GM18505 (cell line): Measurements from ENCODE around the gene AK2.
"Not testable (repeated sequence)": the region's sequence is repeated elsewhere in the genome, so short reads cannot be mapped to it uniquely, and the experiment has no call there.

Experiments
- ATAC-seq: cut with Tn5 transposase; IDR thresholded peaks from one replicate; pipeline ENCODE4 v1.9.1; 2021; ENCODE audit not compliant: unreplicated experiment
- POLR2A ChIP-seq: IDR thresholded peaks from 4 replicates; pipeline ENCODE4 v1.6.1; 2011; ENCODE audit warnings: borderline replicate concordance; ENCODE audit not compliant: insufficient read depth, insufficient read length; ENCODE audit errors: extremely low read depth

The AK2 gene

DNA sequence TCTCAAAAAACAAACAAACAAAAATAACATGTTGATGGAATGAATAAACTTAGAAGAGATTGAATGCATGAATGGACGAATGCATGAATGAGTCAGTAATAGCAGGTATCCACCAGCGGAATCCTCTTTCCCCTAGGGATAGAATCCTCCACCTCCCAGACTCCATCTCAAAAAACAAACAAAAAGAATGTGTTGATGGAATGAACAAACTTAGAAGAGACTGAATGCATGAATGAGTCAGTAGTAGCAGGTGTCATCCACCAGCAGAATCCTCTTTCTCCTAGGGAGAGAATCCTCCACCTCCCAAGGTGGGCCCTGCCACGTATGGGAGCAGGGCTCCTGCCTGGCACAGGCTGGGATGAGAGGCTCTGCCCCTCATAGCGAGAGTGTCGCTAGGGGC, 45.3 kb downstream of the AK2 start:
- ATAC-seq, result no peak
- no peak for TF ChIP-seq POLR2A

- ATAC-seq, result no peak
Observed at GRCh38 chr1:32990887-32991286, 45.8 kb downstream of the AK2 start.

GRCh38 chr1:32989160-32990050, 47.3 kb downstream of the AK2 start:
- TF ChIP-seq POLR2A, result no peak
- no peak for ATAC-seq

More at GRCh38 chr1:32990887-32991286, 45.8 kb downstream of the AK2 start:
- TF ChIP-seq POLR2A, result no peak

DNA sequence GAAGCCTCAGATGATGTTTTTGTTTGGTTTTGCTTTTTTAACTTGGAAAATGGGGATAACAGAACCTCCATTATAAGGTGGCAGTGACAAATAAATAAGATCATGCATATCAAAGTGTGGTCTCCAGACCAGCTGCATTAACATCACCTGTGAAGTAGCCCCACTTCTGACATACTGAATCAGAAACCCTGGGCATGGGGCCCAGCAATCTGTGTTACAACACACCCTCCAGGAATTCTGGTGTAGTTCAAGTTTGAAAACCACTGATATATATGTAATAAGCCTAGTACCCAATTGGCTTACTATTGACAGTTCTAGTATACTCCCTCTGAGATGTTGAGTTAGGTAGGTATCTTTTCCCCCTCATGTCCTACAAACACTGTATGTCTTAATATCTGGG, 48.0 kb downstream of the AK2 start:
- no peak for ATAC-seq
- no peak for TF ChIP-seq POLR2A

DNA sequence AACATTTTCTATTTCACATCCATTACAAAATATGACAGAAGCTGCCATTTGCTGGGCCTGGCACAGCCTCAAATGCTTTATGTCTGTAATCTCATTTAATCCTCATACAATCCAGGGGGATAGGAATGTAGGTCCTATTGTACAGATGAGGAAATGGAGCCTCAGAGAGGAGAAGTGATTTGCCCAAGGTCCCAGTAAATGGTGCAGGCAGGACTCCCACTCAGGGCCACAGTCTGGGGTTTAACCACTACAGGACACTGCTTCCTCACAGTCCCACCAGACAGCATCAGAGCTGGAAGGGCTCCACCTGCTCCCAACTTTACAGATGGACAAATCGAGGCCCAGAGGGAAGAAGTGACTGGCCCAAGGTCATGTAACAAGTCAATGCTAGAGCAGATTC, 51.5 kb downstream of the AK2 start:
- ATAC-seq, result no peak
- TF ChIP-seq POLR2A, result no peak

- no peak for ATAC-seq
- no peak for TF ChIP-seq POLR2A
Observed at GRCh38 chr1:32984455-32985171, 52.1 kb downstream of the AK2 start.

DNA sequence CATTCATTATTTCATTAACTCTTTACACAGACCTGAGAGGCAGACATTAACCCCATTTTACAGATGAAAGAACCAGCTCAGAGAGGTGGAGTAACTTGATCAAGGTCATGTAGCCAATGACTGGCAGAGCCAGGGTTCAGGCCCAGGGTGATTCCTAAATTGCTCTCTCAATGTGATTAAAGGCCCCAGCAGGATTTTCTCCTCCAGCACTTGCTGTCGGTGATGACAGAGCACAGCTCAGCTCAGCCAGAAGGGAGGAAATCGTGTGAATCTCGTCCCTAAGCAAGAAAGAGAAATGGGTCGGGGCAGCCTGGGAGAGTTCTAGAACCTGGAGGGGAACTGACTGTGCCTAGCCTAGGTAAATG, 52.6 kb downstream of the AK2 start:
- TF ChIP-seq POLR2A, result no peak
- no peak for ATAC-seq

DNA sequence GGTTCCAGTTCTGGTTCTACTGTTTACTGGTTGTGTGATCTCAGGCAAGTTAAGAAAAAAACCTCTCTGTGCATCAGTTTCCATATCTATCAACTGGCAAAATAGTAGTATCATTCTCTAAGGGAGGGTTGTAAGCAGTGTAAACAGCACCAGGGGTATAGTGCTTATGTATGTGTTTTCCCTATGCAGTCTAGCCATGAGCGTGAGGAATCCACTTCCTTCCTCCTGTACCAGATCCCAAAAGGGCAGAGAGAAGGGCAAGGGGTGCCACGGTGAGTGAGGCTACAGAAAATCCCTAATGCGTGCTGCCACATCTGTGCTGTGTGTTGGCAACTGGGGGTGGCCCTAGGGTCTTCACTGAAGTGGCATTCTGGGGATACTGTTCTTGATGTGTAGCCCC, 53.7 kb downstream of the AK2 start:
- no peak for ATAC-seq
- no peak for TF ChIP-seq POLR2A

DNA sequence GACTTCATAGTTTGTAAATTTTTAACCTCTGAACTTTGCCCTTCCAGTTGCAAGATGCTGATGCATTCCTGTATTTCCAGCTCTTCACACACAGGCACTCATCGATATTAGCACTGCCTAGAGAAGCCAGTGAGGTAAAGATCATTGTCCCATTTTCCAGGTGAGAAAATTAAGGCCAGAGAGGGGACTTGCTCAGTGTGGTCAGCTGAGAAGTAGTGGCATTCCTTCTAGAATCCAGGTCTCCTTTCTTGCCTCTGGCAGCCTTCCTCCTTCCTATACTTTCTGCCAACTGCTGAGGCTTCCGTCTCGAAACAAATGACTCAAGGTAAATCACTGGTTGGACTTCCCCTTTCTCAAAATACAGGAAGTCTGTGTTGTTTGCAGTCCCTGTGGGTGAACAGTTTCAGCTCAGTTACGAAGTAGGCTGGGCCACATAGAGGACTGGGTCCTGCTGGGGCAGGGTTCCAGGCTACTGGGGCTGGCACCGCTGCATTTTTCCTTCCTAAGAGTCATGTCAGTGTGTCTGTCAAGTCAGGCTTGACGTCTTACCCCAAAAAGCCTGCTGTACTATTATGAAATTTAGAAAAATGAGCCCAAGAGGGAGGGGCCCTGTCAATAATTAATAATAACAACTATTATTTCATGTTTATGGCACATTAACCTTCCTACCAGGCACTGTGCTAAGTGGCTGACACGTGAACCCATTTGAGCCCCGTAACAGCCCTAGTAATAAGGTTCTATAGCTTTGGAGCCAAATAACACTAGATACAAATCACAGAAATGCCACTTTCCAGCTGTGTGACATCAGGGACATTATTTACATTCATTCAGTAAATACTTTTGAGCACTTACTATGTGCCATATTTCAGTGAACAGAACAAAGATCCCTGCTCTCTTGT, 55.4 kb downstream of the AK2 start:
- peak; percentile 81 for TF ChIP-seq POLR2A
- ATAC-seq, result peak; percentile 88

DNA sequence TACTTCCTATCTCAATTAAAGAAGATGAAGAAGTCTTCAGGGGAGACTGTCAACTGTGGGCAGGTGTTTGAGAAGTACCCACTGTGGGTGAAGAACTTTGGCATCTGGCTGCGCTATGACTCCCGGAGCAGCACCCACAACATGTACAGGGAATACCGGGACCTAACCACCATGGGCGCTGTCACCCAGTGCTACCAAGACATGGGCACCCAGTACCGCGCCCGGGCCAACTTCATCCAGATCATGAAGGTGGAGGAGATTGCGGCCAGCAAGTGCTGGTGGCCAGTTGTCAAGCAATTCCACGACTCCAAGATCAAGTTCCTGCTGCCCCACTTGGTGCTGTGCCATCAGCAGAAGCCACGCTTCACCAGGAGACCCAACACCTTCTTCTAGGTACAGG, 56.6 kb downstream of the AK2 start:
- no peak for TF ChIP-seq POLR2A
- no peak for ATAC-seq

DNA sequence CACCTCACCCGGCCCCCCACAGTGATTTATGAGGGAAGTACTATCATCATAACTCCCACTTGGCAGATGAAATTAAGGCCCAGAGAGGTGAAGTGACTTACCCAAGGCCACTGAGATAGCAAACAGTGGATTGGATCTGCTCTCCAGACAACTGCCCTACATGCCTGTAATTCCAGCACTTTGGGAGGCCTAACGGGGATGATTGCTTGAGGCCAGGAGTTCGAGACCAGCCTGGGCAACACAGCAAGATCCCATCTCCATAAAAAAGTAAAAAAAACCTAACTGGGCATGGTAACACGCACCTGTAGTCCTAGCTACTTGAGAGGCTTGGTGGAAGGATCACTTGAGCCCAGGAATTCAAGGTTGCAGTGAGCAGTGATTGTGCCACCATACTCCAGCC, 57.8 kb downstream of the AK2 start:
- ATAC-seq, result no peak
- no peak for TF ChIP-seq POLR2A

DNA sequence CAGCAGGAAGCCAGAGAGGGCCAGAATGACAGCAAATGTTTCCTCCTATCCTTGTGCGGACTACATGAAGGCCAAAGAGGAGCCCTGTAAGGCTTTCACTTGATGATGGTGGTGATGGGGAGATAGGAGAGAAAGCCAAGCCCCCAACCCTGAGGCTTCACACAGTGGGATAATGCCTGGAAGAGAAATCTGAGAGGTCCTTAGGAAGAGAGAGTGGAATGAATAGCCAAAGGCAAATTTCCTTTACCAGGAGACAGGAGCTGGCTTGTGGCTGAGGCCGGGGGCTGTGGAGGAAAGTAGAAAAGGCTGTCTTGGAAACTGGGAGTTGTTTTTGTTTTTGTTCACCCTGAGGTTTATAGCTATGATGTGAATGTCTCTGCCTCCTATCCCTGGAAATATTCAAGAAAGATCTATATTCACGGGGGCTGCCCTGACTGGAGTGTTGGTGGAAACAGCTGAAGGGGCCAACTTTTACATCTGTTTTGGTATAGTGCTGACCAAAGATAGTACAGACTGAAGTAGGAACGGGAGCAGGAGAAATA, 59.1 kb downstream of the AK2 start:
- no peak for ATAC-seq

DNA sequence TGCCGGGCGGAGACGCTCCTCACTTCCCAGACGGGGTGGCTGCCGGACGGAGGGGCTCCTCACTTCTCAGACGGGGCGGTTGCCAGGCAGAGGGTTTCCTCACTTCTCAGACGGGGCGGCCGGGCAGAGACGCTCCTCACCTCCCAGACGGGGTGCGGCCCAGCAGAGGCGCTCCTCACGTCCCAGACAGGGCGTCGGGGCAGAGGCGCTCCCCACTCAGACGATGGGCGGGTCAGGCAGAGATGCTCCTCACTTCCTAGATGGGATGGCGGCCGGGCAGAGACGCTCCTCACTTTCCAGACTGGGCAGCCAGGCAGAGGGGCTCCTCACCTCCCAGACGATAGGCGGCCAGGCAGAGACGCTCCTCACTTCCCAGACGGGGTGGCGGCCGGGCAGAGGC, 61.6 kb downstream of the AK2 start:
- ATAC-seq, result not testable (repeated sequence)

More for the DNA sequence above, 59.1 kb downstream of the AK2 start:
- no peak for TF ChIP-seq POLR2A

DNA sequence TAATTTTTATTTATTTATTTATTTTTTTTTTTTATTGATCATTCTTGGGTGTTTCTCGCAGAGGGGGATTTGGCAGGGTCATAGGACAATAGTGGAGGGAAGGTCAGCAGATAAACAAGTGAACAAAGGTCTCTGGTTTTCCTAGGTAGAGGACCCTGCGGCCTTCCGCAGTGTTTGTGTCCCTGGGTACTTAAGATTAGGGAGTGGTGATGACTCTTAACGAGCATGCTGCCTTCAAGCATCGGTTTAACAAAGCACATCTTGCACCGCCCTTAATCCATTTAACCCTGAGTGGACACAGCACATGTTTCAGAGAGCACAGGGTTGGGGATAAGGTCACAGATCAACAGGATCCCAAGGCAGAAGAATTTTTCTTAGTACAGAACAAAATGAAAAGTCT, 63.2 kb downstream of the AK2 start:
- not testable (repeated sequence) for ATAC-seq
